Stimulated activated CD8-positive, alpha-beta memory T cell treated with anti-CD3 and anti-CD28 coated beads, Interleukin-12 subunit alpha, Interleukin-12 subunit beta, amount 100 ng/mL, for 4 hours (primary cell): ENCODE results near the gene AGBL3.
"Not testable (repeated sequence)": the region's sequence is repeated elsewhere in the genome, so short reads cannot be mapped to it uniquely, and the experiment has no call there.

Source experiments
- DNase-seq: peaks from one replicate; pipeline ENCODE4 v3.0.0-alpha.2; 2020; ENCODE audit warnings: low read depth

The AGBL3 gene

DNA sequence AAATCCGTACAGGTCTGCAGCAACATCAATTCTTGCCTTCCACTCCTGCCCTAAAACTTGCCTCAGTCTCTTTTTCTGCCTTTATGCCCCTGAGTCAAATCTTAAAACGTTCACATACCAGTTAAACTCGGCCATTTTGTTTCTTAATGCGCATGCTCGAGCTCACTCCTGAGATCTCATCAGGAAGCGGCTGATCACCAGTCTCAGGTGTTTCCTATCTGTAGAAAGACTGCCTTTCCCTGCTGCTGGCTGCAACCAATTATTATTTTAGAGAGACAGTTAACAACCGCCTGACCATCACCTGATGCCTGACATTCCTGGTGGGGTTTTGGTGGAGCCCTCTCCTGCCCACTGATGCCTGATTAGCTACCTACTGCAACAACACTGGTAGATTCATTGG lies 91.3 kb downstream of the AGBL3 start:
- no peak for DNase-seq

DNA sequence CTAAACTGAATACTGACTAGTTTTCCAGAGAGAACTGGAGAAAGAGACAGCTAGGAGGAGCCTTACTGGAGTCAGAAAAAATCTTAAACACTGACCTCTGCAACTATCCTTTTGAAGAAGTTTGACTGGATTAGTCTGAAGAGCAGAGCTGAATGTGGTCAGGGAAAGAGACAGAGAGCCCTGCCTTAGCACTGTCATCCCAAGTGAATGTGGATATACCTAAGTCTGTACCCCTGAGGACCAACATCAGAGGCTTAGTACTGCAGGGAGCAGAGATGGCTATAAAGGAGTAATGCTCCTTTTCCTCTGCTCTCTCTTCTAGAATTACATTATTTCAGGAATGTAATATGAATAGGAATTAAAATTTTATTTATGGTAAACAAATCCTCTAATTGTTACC lies 91.7 kb downstream of the AGBL3 start:
- no peak for DNase-seq

GRCh38 chr7:135079068-135079467 lies 92.8 kb downstream of the AGBL3 start:
- DNase-seq = no peak

GRCh38 chr7:135083005-135083404 lies 96.7 kb downstream of the AGBL3 start:
- DNase-seq = no peak

DNA sequence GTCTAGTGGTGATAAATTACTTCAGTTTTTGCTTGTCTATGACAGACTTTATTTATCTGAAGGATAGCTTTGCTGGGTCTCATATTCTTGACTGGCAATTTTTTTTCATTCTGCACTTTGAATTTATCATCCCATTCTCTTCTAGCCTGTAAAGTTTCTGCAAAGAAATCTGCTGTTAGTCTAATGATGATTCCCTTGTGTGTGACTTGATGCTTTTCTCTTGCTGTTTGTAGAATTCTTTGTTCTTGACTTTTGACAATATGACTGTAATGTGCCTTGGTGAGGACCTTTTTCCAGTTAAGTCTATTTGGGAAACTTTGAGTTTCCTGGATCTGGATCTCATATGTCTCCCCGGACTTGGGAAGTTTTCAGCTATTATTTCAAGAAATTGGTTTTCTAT lies 102.3 kb downstream of the AGBL3 start:
- no peak for DNase-seq

- no peak for DNase-seq
Measured at GRCh38 chr7:135091717-135092116, 105.4 kb downstream of the AGBL3 start.

DNA sequence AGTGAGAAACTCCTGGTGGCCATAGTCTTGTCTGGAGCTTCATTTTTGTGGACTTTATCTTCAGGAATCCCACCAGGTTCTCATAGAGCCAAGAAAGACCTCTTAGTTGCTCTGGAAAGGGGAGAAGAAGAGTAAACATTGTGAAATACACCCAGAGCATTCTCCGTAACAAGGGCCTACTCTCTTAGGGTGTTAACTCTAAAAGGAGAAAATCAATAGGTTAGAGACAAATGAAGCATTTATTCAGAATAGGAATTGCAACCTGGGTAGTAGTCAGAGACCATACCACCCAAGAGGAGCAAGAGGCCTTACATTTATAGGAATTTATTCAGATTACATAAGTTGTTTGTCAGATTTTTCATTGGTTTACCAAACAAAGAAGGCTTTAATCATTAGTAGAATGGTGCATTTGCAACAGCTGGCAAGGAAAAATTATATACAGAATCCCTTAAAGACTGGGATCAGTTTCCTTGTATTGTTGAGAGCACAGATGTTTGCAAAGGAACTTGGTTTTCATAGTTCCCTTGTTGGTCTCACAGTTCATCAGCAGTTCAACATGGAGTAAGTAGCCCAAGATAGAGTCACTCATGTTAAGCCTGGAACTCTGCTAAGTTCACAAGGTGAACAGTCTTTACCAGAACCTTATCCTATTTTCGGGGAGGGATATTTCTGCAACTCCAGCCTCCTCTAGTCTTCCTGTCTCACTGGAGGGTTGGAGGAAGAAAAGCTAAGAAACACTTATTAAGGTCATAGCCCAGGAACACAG lies 108.3 kb downstream of the AGBL3 start:
- no peak for DNase-seq

- no peak for DNase-seq
Measured at GRCh38 chr7:135095450-135095849, 109.1 kb downstream of the AGBL3 start.

DNA sequence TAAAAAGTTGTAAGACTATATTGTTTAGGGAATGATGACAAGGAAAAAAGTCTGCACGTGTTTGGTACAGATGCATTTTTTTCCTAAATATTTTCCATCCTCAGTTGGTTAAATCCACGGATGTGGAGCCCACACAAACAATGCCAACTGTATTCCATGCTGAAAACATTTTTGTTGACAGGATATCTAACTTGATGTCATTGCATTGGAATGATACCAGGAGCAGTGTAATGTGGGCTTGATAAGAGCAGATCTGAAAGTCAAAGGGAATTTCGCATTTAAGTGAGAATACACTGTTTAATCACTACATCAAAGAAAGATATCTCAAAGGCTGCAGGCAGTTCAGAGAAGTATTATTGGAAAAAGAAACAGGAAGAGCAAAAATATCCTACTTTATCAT lies 112.1 kb downstream of the AGBL3 start:
- no peak for DNase-seq

DNA sequence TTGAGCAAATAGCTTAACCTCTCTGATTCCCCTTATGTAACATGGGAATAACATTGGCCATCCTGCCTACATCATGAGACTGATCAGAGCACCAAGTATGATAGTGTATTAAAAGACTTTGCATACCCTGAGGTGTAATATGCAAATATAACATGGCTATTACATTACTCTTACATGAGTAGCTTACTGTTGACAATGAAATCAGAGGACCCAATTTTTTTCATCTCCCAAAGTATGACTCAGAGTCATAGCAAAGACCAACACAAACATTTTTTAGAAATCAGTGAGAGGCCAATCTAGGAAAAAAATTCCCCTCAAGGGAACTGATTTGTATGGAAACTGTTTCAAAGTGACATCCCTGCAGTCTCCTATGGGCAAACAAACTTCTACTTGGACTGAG lies 114.5 kb downstream of the AGBL3 start:
- DNase-seq = no peak

- no peak for DNase-seq
Measured at GRCh38 chr7:135102372-135102771, 116.1 kb downstream of the AGBL3 start.

DNA sequence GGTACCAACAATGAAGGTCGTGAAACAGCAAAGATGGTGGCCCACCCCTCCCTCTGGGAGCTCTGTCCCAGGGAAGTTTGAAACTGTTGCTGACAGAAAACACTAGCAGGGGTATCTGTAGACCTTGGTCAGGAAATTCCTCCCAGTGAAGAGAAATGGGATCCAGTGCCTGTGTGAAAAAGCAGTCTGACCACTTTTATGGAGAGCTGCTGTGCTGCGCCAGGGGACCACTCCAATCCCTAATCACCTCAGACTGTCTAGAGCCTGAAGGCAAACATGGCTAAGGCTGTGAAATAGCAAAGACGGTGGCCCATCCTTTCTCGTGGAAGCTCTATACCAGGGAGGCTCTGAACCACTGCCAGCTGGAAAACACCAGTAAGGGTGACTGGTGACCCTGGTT lies 123.3 kb downstream of the AGBL3 start:
- DNase-seq = no peak

GRCh38 chr7:135109976-135110375 lies 123.7 kb downstream of the AGBL3 start:
- no peak for DNase-seq

DNA sequence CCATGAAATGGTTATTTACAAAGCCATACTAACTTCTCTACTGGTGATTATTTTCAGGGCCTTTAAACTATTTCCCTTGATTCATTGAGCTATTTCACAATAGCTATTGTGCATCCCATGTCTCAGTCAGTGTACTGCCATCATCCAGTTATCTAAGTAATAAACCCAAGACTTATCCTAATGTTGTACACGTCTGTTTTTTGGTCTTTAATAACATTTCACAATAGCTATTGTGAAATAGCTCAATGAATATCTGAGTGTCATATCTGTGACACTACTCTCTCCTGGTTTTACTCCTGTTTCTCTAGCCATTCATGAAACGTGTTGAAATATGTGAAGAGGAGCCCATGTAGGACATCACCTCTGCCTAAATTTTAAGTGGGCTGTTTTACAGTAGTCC lies 125.1 kb downstream of the AGBL3 start:
- no peak for DNase-seq

DNA sequence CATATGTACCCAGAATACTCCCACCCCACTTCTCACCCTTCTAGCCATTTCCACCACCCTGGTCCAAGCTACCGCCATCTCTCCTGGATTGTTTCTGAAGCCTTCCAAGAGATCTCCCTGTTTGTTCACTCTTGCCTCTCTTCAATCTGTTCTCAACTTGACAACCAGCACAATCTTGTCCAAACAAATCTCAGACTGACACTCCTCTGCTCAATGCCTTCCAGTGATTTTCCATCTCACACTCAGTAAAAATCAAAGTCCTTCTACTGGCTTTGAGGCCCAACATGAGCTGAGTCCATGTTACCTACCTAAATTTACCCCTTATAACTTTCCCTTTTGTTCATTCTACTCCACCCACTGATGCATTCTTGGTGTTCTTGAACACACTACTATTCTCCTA lies 128.3 kb downstream of the AGBL3 start:
- no peak for DNase-seq

- no peak for DNase-seq
Measured at GRCh38 chr7:135117096-135117495, 130.8 kb downstream of the AGBL3 start.

- DNase-seq = no peak
Measured at GRCh38 chr7:135121868-135122267, 135.6 kb downstream of the AGBL3 start.

DNA sequence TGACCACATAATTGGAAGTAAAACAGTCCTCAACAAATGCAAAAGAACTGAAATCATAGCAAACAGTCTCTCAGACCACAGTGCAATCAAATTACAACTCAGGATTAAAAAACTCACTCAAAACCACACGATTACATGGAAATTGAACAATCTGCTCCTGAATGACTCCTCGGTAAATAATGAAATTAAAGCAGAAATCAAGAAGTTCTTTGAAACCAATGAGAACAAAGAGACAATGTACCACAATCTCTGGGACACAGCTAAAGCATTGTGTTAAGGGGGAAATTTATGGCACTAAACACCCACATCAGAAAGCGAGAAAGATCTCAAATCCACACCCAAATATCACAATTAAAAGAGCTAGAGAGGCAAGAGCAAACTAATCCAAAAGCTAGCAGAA lies 138.3 kb downstream of the AGBL3 start:
- DNase-seq = not testable (repeated sequence)

GRCh38 chr7:135128931-135129330 lies 142.6 kb downstream of the AGBL3 start:
- DNase-seq = no peak

DNA sequence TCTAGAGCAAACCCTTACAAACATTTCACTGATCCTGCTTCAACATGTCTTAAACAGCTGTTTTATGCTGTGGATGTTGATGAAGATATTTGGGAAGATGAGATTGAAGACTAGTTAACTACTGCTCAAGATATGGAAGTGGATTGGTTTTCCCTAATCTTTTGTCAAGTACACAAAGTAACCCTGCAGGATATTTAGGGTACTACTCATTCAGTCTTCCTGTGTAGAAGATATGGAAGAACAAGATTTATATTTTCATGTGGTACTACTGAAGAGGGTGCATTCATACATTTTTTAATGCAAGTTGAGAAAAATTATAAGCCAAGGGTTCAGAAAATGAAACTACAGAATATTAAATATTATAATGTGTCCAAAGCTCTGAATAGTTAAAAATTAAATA lies 143.3 kb downstream of the AGBL3 start:
- no peak for DNase-seq

- no peak for DNase-seq
Measured at GRCh38 chr7:135143885-135144668, 157.8 kb downstream of the AGBL3 start.

DNA sequence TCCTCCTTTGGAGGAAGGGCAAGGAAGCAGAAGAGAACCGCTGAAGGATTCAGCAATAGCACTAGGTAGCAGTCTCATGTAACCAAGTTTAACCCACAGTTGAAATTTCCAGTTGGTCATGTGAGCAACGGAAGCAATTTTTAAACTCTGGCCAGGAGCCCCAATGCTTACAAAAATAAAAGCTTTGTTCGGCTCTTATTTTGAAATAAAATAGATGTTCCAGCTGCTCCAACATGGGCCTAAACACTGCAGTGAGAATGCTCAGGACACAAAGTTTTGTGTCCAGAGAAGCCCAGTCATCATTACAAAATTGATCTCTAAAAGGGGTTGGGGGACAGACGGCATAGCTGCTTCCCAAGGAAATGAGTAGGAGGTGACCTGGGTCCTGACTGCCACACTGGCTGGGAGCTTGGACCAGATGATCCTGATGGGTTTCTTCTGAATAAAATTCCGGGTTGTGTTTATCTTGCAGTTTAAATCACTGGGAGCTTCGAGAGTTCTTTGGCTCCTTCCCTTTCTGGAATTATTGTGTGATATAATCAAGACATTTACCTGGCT lies 161.1 kb downstream of the AGBL3 start:
- no peak for DNase-seq
